GM12878 (cell line): ENCODE measurements around the gene KRTAP5-3. TPM values are rescaled to one million over a fixed set of nuclear protein-coding genes. Genes with fewer than 3 reads are reported as not detected.

Experiments
- ATAC-seq: fragments of 200-7000 bp; cut with Tn5 transposase; 3 replicates; pipeline ENCODE4 v1.9.1; 2020; ENCODE audit warnings: mild to moderate bottlenecking, moderate library complexity
- BruUV-seq: library from RNA; stranded (reverse); fragments of 400-500 nt; replicated peaks from 2 replicates; lab custom pipeline; 2021; lab: Mats Ljungman, UMichigan
- CTCF ChIA-PET: fragments of 300-600 bp; sonication (Branson Sonifier 250); formaldehyde crosslinking; extraction: SDS; loops from one replicate; lab custom pipeline; 2021; ENCODE audit warnings: inconsistent platforms; lab: Yijun Ruan, JAX
- POLR2A ChIA-PET: fragments of 350-600 bp; formaldehyde crosslinking; extraction: SDS; loops from one replicate; lab custom pipeline; 2021; ENCODE audit warnings: inconsistent platforms; lab: Charles Lee
- RAD21 ChIA-PET: fragments of 300-600 bp; sonication (Branson Sonifier 250); formaldehyde crosslinking; loops from one replicate; lab custom pipeline; 2023; ENCODE audit warnings: antibody characterized with exemption; ENCODE audit not compliant: unreplicated experiment; lab: Charles Lee
- SMC1A ChIA-PET: fragments of 300-600 bp; sonication (Branson Sonifier 250); formaldehyde crosslinking; loops from one replicate; lab custom pipeline; 2023; ENCODE audit not compliant: unreplicated experiment, uncharacterized antibody; lab: Charles Lee
- DNase-seq: peaks from one replicate; pipeline ENCODE4 v3.0.0-alpha.2; 2011; ENCODE audit warnings: low read depth, low spot score
- FAIRE-seq: peaks from 3 replicates; lab custom pipeline; 2011; peaks lifted over from hg19 to GRCh38; lab: Jason Lieb, UNC
- H2AFZ ChIP-seq: 2 replicates; pipeline ENCODE4 v1.6.0; 2011; ENCODE audit warnings: low read depth, low read length, control low read depth; ENCODE audit not compliant: control insufficient read depth
- H3K27ac ChIP-seq: 2 replicates; pipeline ENCODE4 v1.5.1; 2011; ENCODE audit warnings: control low read depth; ENCODE audit not compliant: control insufficient read depth, insufficient read depth
- H3K27me3 ChIP-seq, 2 experiments: replicated peaks in 1 of 2; 2 replicates each; pipeline versions ENCODE4 v1.6.0 to v1.6.1; 2011; ENCODE audit warnings: low read length in 1 of 2; ENCODE audit not compliant: control insufficient read depth in 2 of 2, insufficient read depth in 2 of 2
- H3K36me3 ChIP-seq, 2 experiments: 2 replicates each; pipeline ENCODE4 v1.5.1; 2011; ENCODE audit warnings: low read length in 1 of 2; ENCODE audit not compliant: control insufficient read depth in 2 of 2, insufficient read depth in 2 of 2
- H3K4me1 ChIP-seq: 2 replicates; pipeline ENCODE4 v1.6.1; 2011; ENCODE audit warnings: mild to moderate bottlenecking, low read length, moderate library complexity, mixed read lengths; ENCODE audit not compliant: control insufficient read depth, insufficient read depth
- H3K4me2 ChIP-seq: 2 replicates; pipeline ENCODE4 v1.6.0; 2011; ENCODE audit warnings: control low read depth; ENCODE audit not compliant: control insufficient read depth, insufficient read depth
- H3K4me3 ChIP-seq: fragments of 200-600 bp; sonication (generic); 2 replicates; pipeline ENCODE4 v1.5.1; 2016
- H3K79me2 ChIP-seq: 2 replicates; pipeline ENCODE4 v1.6.0; 2011; ENCODE audit warnings: low read length; ENCODE audit not compliant: control insufficient read depth, insufficient read depth
- H3K9ac ChIP-seq: 2 replicates; pipeline ENCODE4 v1.8.0; 2011; ENCODE audit warnings: low read length, control low read depth, mixed read lengths; ENCODE audit not compliant: control insufficient read depth, insufficient read depth
- H3K9me3 ChIP-seq: replicated peaks from 3 replicates; pipeline ENCODE4 v1.5.1; 2011; ENCODE audit warnings: mild to moderate bottlenecking, low read length; ENCODE audit not compliant: control insufficient read depth, insufficient read depth
- H4K20me1 ChIP-seq: 2 replicates; pipeline ENCODE4 v1.6.0; 2011; ENCODE audit not compliant: control insufficient read depth, insufficient read depth
- ATF7 ChIP-seq: fragments of 450-650 bp; IDR thresholded peaks from 2 replicates; pipeline ENCODE4 v1.6.1; 2016; ENCODE audit warnings: low read depth, mild to moderate bottlenecking
- IRF4 ChIP-seq: IDR thresholded peaks from 2 replicates; pipeline ENCODE4 v1.6.1; 2011; ENCODE audit warnings: low read depth, low read length
- KDM1A ChIP-seq: fragments of 200-600 bp; sonication (generic); IDR thresholded peaks from 2 replicates; pipeline ENCODE4 v1.6.1; 2016; ENCODE audit warnings: borderline replicate concordance
- NR2C1 ChIP-seq: fragments of 450-650 bp; IDR thresholded peaks from 2 replicates; pipeline ENCODE4 v1.6.1; 2017; ENCODE audit warnings: antibody characterized with exemption, mild to moderate bottlenecking, moderate library complexity
- PAX5 ChIP-seq: IDR thresholded peaks from 2 replicates; pipeline ENCODE4 v1.6.1; 2011; ENCODE audit warnings: low read depth, low read length, borderline replicate concordance
- POLR2A ChIP-seq: IDR thresholded peaks from 2 replicates; pipeline ENCODE4 v1.6.1; 2011; ENCODE audit warnings: low read depth, mild to moderate bottlenecking, low read length
- POU2F2 ChIP-seq: IDR thresholded peaks from 3 replicates; pipeline ENCODE4 v1.6.1; 2011; ENCODE audit warnings: low read depth, mild to moderate bottlenecking, low read length, borderline replicate concordance
- RBBP5 ChIP-seq: fragments of 200-600 bp; sonication (generic); conservative IDR thresholded peaks from 2 replicates; pipeline ENCODE4 v1.6.1; 2016
- RUNX3 ChIP-seq: IDR thresholded peaks from 2 replicates; pipeline ENCODE4 v1.6.1; 2012; ENCODE audit warnings: low read length, inconsistent platforms
- SMAD5 ChIP-seq: IDR thresholded peaks from 2 replicates; pipeline ENCODE4 v1.6.1; 2016; ENCODE audit warnings: antibody characterized with exemption, low read depth
- TBL1XR1 ChIP-seq: IDR thresholded peaks from 2 replicates; pipeline ENCODE4 v1.6.1; 2012; ENCODE audit warnings: low read depth, low read length, improper control_type of control experiment
- WGBS: methylation state at CpG from one replicate; pipeline ENCODE4 v1.1.6; 2016; ENCODE audit warnings: low lambda C conversion rate; ENCODE audit not compliant: insufficient replicate concordance, insufficient coverage; ENCODE audit errors: missing lambda C conversion rate; 5-methylcytosine and 5-hydroxymethylcytosine counted together
- in situ Hi-C: fragments of 300-500 bp; cut with MboI; formaldehyde crosslinking; loops from 9 replicates; pipeline ENCODE4 v1.14.3; 2018; ENCODE audit warnings: mixed read lengths
- intact Hi-C: fragments of 100-400 bp; cut with micrococcal nuclease; formaldehyde crosslinking; loops from one replicate; pipeline ENCODE4 v1.14.2; 2022; ENCODE audit not compliant: unreplicated experiment
- polyA plus RNA-seq, 11 experiments: library from polyadenylated mRNA; depleted of rRNA in 4 of 11; unstranded in 6 of 11; stranded (reverse) in 5 of 11; fragments of >200 nt; fragmentation: Nextera tagmentation in 4 of 11; fragmentation: Illumina TruSeq in 1 of 11; extraction: Ambion mirVana in 4 of 11; extraction: Trizol in 1 of 11; gene quantifications; 1 replicate in 1 of 11; 2 replicates in 10 of 11; pipeline versions ENCODE4 v1.2.1 to v1.2.3, GENCODE V29; 2011 to 2016; ENCODE audit warnings: inconsistent platforms in 2 of 11, missing spikeins in 2 of 11, low read depth in 1 of 11
- total RNA-seq, 4 experiments: library from RNA; depleted of rRNA in 3 of 4; stranded (reverse); fragments of >200 nt in 3 of 4; fragmentation: Illumina TruSeq in 1 of 4; extraction: Trizol in 1 of 4; gene quantifications; 2 replicates each; pipeline versions ENCODE4 v1.2.1 to v1.2.3, GENCODE V29; 2013 to 2021
- TF ChIP-seq, protein P1 (sequence below): fragments of 450-650 bp; IDR thresholded peaks from 2 replicates; pipeline ENCODE4 v1.6.1; 2017; ENCODE audit warnings: mild to moderate bottlenecking, moderate library complexity
- TF ChIP-seq, protein P2 (sequence below): fragments of 450-650 bp; IDR thresholded peaks from 2 replicates; pipeline ENCODE4 v1.6.1; 2017; ENCODE audit warnings: mild to moderate bottlenecking, moderate library complexity
- TF ChIP-seq, protein P3 (sequence below): fragments of 450-650 bp; IDR thresholded peaks from 2 replicates; pipeline ENCODE4 v1.6.1; 2017; ENCODE audit warnings: antibody characterized with exemption, mild to moderate bottlenecking, moderate library complexity

KRTAP5-3 gene
- total and polyA plus RNA-seq, 10 of the 15 experiments (the other 5 are each of a cell fraction or from before 2014, with no cell fraction given), result not detected

DNA sequence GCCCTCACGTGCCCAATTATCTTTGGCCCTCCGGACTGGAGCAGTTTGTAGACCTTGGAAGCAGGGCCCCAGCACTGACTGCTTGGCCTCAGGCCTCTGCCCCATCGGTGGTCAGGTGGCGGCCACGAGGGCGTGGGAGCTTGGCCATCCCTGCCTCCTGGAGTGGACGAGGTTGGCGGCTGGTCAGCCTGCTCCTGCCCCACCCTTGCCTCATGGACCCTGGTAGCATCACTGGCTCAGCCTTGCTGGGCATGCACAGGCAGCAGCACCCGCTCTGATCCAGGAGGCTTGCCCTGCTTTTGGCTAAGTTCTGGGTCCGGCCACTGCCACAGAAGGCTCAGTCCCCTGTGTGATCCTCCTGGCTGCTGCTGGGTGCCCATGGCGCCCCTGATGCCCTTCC, 4.1 kb downstream of the KRTAP5-3 start:
- DNase-seq (no peak), FAIRE-seq (no peak), ATAC-seq (no peak)
- Histone ChIP-seq H3K27ac (no peak overlapping the region), H3K79me2 (no peaks in the 10 kb centered on the region), H3K4me1 (peaks cover 5% of the 10 kb centered on the region), H3K27me3 (peaks cover 0 to 1% of the 10 kb centered on the region in 2 experiments; a peak in 2 of 4 replicates), H3K9me3 (no peaks in the 10 kb centered on the region; the same call in 2 of the 3 replicates), H3K4me2 (no peak overlapping the region), H3K4me3 (no peak overlapping the region), H3K9ac (no peak overlapping the region), H2AFZ (no peak overlapping the region), H4K20me1 (no peaks in the 10 kb centered on the region), H3K36me3 (no peaks in the 10 kb centered on the region)
- ChIA-PET POLR2A (no interaction called here), SMC1A (no interaction called here), CTCF (interaction anchor here (1.0 kb wide), 1 partner anchor 29 kb away, joined by 3 read pairs; no protein-coding TSS in a partner anchor), RAD21 (no interaction called here)
- intact Hi-C loops (no loop called here), in situ Hi-C loops (no loop called here)
- no TSS peak for BruUV-seq
- TF ChIP-seq, protein P1, sequence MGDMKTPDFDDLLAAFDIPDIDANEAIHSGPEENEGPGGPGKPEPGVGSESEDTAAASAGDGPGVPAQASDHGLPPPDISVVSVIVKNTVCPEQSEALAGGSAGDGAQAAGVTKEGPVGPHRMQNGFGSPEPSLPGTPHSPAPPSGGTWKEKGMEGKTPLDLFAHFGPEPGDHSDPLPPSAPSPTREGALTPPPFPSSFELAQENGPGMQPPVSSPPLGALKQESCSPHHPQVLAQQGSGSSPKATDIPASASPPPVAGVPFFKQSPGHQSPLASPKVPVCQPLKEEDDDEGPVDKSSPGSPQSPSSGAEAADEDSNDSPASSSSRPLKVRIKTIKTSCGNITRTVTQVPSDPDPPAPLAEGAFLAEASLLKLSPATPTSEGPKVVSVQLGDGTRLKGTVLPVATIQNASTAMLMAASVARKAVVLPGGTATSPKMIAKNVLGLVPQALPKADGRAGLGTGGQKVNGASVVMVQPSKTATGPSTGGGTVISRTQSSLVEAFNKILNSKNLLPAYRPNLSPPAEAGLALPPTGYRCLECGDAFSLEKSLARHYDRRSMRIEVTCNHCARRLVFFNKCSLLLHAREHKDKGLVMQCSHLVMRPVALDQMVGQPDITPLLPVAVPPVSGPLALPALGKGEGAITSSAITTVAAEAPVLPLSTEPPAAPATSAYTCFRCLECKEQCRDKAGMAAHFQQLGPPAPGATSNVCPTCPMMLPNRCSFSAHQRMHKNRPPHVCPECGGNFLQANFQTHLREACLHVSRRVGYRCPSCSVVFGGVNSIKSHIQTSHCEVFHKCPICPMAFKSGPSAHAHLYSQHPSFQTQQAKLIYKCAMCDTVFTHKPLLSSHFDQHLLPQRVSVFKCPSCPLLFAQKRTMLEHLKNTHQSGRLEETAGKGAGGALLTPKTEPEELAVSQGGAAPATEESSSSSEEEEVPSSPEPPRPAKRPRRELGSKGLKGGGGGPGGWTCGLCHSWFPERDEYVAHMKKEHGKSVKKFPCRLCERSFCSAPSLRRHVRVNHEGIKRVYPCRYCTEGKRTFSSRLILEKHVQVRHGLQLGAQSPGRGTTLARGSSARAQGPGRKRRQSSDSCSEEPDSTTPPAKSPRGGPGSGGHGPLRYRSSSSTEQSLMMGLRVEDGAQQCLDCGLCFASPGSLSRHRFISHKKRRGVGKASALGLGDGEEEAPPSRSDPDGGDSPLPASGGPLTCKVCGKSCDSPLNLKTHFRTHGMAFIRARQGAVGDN, result no peak
- TF ChIP-seq PAX5 (no peak), RUNX3 (no peak), KDM1A (no peak), POU2F2 (no peak), RBBP5 (no peak), POLR2A (no peak), IRF4 (no peak), SMAD5 (no peak), TBL1XR1 (no peak), NR2C1 (no peak), ATF7 (no peak)
- TF ChIP-seq, protein P2, sequence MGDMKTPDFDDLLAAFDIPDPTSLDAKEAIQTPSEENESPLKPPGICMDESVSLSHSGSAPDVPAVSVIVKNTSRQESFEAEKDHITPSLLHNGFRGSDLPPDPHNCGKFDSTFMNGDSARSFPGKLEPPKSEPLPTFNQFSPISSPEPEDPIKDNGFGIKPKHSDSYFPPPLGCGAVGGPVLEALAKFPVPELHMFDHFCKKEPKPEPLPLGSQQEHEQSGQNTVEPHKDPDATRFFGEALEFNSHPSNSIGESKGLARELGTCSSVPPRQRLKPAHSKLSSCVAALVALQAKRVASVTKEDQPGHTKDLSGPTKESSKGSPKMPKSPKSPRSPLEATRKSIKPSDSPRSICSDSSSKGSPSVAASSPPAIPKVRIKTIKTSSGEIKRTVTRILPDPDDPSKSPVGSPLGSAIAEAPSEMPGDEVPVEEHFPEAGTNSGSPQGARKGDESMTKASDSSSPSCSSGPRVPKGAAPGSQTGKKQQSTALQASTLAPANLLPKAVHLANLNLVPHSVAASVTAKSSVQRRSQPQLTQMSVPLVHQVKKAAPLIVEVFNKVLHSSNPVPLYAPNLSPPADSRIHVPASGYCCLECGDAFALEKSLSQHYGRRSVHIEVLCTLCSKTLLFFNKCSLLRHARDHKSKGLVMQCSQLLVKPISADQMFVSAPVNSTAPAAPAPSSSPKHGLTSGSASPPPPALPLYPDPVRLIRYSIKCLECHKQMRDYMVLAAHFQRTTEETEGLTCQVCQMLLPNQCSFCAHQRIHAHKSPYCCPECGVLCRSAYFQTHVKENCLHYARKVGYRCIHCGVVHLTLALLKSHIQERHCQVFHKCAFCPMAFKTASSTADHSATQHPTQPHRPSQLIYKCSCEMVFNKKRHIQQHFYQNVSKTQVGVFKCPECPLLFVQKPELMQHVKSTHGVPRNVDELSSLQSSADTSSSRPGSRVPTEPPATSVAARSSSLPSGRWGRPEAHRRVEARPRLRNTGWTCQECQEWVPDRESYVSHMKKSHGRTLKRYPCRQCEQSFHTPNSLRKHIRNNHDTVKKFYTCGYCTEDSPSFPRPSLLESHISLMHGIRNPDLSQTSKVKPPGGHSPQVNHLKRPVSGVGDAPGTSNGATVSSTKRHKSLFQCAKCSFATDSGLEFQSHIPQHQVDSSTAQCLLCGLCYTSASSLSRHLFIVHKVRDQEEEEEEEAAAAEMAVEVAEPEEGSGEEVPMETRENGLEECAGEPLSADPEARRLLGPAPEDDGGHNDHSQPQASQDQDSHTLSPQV, result no peak
- TF ChIP-seq, protein P3, sequence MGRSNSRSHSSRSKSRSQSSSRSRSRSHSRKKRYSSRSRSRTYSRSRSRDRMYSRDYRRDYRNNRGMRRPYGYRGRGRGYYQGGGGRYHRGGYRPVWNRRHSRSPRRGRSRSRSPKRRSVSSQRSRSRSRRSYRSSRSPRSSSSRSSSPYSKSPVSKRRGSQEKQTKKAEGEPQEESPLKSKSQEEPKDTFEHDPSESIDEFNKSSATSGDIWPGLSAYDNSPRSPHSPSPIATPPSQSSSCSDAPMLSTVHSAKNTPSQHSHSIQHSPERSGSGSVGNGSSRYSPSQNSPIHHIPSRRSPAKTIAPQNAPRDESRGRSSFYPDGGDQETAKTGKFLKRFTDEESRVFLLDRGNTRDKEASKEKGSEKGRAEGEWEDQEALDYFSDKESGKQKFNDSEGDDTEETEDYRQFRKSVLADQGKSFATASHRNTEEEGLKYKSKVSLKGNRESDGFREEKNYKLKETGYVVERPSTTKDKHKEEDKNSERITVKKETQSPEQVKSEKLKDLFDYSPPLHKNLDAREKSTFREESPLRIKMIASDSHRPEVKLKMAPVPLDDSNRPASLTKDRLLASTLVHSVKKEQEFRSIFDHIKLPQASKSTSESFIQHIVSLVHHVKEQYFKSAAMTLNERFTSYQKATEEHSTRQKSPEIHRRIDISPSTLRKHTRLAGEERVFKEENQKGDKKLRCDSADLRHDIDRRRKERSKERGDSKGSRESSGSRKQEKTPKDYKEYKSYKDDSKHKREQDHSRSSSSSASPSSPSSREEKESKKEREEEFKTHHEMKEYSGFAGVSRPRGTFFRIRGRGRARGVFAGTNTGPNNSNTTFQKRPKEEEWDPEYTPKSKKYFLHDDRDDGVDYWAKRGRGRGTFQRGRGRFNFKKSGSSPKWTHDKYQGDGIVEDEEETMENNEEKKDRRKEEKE, result no peak
- 63% methylated on average over 11 of the region's 11 CpGs for WGBS
